Measurements from ENCODE around the gene MBL2.

MBL2 gene

DNA sequence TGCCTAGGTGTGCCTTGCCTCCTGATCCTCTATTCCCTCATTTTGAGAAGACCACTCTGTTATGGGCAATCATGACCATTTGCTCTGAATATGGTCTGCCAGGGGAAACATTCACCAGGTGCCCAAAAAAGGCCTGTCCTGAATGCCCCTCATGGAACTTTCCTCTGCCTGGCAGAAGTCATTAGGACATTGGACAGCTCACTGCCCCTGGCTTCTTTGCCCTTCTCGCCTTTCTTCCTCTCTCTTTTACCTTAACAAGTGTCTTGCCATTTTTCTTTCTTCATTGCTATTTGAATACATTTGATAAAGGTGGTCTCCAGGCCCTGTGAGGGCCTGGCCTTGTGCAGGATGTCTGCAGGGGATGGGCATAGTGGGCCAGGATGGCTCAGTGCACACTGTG lies 20.3 kb downstream of the MBL2 start:
- no peak for TF ChIP-seq EZH2 (IDR thresholded peaks at IDR 0.05; ENCODE audit: borderline replicate concordance, low read length)
- TF ChIP-seq, protein P1, sequence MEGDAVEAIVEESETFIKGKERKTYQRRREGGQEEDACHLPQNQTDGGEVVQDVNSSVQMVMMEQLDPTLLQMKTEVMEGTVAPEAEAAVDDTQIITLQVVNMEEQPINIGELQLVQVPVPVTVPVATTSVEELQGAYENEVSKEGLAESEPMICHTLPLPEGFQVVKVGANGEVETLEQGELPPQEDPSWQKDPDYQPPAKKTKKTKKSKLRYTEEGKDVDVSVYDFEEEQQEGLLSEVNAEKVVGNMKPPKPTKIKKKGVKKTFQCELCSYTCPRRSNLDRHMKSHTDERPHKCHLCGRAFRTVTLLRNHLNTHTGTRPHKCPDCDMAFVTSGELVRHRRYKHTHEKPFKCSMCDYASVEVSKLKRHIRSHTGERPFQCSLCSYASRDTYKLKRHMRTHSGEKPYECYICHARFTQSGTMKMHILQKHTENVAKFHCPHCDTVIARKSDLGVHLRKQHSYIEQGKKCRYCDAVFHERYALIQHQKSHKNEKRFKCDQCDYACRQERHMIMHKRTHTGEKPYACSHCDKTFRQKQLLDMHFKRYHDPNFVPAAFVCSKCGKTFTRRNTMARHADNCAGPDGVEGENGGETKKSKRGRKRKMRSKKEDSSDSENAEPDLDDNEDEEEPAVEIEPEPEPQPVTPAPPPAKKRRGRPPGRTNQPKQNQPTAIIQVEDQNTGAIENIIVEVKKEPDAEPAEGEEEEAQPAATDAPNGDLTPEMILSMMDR (IDR thresholded peaks at IDR 0.05; ENCODE audit: low read length), result no peak
- Histone ChIP-seq H3K9ac (ENCODE audit: low read length) (no peak overlapping the region), H3K4me2 (ENCODE audit: low read length) (no peak overlapping the region), H2AFZ (ENCODE audit: low read length) (no peak overlapping the region), H3K4me3 (ENCODE audit: low read depth, low read length, poor library complexity, severe bottlenecking) (no peak overlapping the region), H3K79me2 (ENCODE audit: insufficient read depth, low read length) (no peaks in the 10 kb centered on the region), H3K9me3 (ENCODE audit: low read length) (no peaks in the 10 kb centered on the region), H3F3A (ENCODE audit: insufficient read depth, low read length) (no peaks in the 10 kb centered on the region), H3K27ac (ENCODE audit: low read depth, low read length, poor library complexity, severe bottlenecking) (no peak overlapping the region), H4K20me1 (ENCODE audit: insufficient read depth, low read length) (no peaks in the 10 kb centered on the region), H3K27me3 (ENCODE audit: insufficient read depth, low read length) (no peaks in the 10 kb centered on the region), H3K36me3 (ENCODE audit: insufficient read depth, low read length) (no peaks in the 10 kb centered on the region), H3K4me1 (ENCODE audit: insufficient read depth, low read length, severe bottlenecking) (no peaks in the 10 kb centered on the region), H3K9me2 (ENCODE audit: low read depth, low read length) (no peaks in the 10 kb centered on the region)

DNA sequence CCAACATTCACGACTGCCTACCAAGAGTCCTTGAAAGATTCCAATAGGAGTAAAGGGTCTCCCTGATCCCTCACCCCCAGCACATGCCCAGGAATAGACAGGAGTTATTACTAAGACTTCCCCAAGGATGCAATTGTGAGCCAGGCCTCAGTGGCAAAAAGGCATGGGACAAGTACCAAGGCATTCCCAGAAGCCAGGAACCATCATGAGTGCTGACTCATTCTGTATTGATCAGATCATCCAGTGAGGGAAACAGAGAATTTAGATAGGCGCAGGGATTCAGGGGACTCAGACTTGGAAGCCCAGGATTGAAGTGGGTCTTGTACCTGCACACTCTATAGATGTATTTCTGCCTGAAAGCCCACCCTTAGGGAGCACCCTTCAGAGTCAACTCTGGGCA lies 21.2 kb downstream of the MBL2 start:
- no peak overlapping the region for H3K4me2 ChIP-seq (ENCODE audit: low read length)
- H4K20me1 ChIP-seq (ENCODE audit: insufficient read depth, low read length), result no peaks in the 10 kb centered on the region
- no peaks in the 10 kb centered on the region for H3K9me2 ChIP-seq (ENCODE audit: low read depth, low read length)
- H3K79me2 ChIP-seq (ENCODE audit: insufficient read depth, low read length), result no peaks in the 10 kb centered on the region
- no peaks in the 10 kb centered on the region for H3K27me3 ChIP-seq (ENCODE audit: insufficient read depth, low read length)
- no peak overlapping the region for H3K4me3 ChIP-seq (ENCODE audit: low read depth, low read length, poor library complexity, severe bottlenecking)
- H3F3A ChIP-seq (ENCODE audit: insufficient read depth, low read length), result no peaks in the 10 kb centered on the region
- no peak overlapping the region for H3K27ac ChIP-seq (ENCODE audit: low read depth, low read length, poor library complexity, severe bottlenecking)
- H3K9me3 ChIP-seq (ENCODE audit: low read length), result no peaks in the 10 kb centered on the region
- H3K9ac ChIP-seq (ENCODE audit: low read length), result no peak overlapping the region
- TF ChIP-seq, protein P1 (IDR thresholded peaks at IDR 0.05; ENCODE audit: low read length), result no peak
- no peak for TF ChIP-seq EZH2 (IDR thresholded peaks at IDR 0.05; ENCODE audit: borderline replicate concordance, low read length)
- no peaks in the 10 kb centered on the region for H3K4me1 ChIP-seq (ENCODE audit: insufficient read depth, low read length, severe bottlenecking)
- no peaks in the 10 kb centered on the region for H3K36me3 ChIP-seq (ENCODE audit: insufficient read depth, low read length)
- H2AFZ ChIP-seq (ENCODE audit: low read length), result no peak overlapping the region

DNA sequence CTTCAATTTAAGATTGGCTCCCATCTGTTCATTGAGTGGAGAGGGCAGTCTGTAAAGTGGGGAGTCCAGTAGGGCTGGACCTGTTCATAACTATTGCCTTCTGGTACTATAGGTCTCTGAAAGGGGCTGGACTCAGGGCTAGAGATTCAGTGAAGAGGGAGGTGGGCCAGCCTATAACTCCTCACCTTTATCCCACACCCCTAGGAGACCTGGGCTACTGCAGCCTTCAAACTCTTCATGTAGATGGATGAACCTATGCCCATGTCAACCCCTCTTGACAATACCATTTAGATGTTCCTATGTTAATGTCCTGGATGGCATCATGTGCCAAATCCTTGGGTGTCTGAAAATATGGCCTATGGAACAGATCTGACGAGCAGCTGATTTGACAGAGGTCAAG lies 22.0 kb downstream of the MBL2 start:
- H3K9me2 ChIP-seq (ENCODE audit: low read depth, low read length), result no peaks in the 10 kb centered on the region
- no peak overlapping the region for H2AFZ ChIP-seq (ENCODE audit: low read length)
- no peak overlapping the region for H3K4me3 ChIP-seq (ENCODE audit: low read depth, low read length, poor library complexity, severe bottlenecking)
- H3K9me3 ChIP-seq (ENCODE audit: low read length), result no peaks in the 10 kb centered on the region
- H3K27ac ChIP-seq (ENCODE audit: low read depth, low read length, poor library complexity, severe bottlenecking), result no peak overlapping the region
- no peaks in the 10 kb centered on the region for H4K20me1 ChIP-seq (ENCODE audit: insufficient read depth, low read length)
- no peak overlapping the region for H3K4me2 ChIP-seq (ENCODE audit: low read length)
- no peaks in the 10 kb centered on the region for H3K27me3 ChIP-seq (ENCODE audit: insufficient read depth, low read length)
- H3F3A ChIP-seq (ENCODE audit: insufficient read depth, low read length), result no peaks in the 10 kb centered on the region
- no peak for TF ChIP-seq EZH2 (IDR thresholded peaks at IDR 0.05; ENCODE audit: borderline replicate concordance, low read length)
- TF ChIP-seq, protein P1 (IDR thresholded peaks at IDR 0.05; ENCODE audit: low read length), result no peak
- no peaks in the 10 kb centered on the region for H3K4me1 ChIP-seq (ENCODE audit: insufficient read depth, low read length, severe bottlenecking)
- no peaks in the 10 kb centered on the region for H3K79me2 ChIP-seq (ENCODE audit: insufficient read depth, low read length)
- no peak overlapping the region for H3K9ac ChIP-seq (ENCODE audit: low read length)
- H3K36me3 ChIP-seq (ENCODE audit: insufficient read depth, low read length), result no peaks in the 10 kb centered on the region
